GM19468 (cell line): ENCODE results near the gene TEX19.
"Not testable (repeated sequence)": the region's sequence is repeated elsewhere in the genome, so short reads cannot be mapped to it uniquely, and the experiment has no call there.

ENCODE experiments used
- ATAC-seq: cut with Tn5 transposase; IDR thresholded peaks from one replicate; pipeline ENCODE4 v1.9.1; 2021; ENCODE audit warnings: mild to moderate bottlenecking, moderate library complexity, moderate number of reproducible peaks; ENCODE audit not compliant: unreplicated experiment; ENCODE audit errors: extremely low read depth

Gene TEX19

GRCh38 chr17:82373072-82373452, 14.0 kb downstream of the TEX19 start:
- not testable (repeated sequence) for ATAC-seq

DNA sequence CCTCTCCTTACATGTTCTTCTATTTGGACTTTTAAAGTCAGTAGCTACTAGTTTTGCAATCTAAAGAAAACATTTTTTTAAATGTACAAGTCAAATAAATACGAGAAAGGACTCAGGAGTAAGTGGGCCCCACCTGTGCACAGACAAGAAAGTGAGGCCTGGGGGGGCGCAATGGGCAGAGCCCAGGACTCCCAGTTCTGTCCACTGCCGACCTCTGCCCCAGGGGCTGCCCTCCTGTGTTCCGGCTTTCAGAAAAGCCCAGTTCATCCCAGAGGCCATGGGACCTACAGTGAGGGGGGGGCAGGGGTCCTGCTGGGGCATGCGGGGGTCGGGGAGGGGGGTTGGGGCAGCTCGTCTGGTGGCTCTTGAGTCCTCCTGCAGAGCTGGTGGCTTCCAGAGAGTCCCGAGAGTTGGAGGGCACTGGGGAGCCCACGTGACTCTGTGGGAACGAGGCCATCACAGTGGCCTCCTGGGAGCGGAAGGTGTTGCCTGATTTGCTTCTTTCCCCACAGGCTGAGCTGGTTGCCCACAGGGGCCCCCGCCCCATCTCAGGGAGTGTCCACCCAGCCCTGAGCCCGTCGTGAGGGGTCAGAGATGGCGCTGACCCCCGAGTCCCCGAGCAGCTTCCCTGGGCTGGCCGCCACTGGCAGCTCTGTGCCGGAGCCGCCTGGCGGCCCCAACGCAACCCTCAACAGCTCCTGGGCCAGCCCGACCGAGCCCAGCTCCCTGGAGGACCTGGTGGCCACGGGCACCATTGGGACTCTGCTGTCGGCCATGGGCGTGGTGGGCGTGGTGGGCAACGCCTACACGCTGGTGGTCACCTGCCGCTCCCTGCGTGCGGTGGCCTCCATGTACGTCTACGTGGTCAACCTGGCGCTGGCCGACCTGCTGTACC, 14.9 kb downstream of the TEX19 start:
- no peak for ATAC-seq

DNA sequence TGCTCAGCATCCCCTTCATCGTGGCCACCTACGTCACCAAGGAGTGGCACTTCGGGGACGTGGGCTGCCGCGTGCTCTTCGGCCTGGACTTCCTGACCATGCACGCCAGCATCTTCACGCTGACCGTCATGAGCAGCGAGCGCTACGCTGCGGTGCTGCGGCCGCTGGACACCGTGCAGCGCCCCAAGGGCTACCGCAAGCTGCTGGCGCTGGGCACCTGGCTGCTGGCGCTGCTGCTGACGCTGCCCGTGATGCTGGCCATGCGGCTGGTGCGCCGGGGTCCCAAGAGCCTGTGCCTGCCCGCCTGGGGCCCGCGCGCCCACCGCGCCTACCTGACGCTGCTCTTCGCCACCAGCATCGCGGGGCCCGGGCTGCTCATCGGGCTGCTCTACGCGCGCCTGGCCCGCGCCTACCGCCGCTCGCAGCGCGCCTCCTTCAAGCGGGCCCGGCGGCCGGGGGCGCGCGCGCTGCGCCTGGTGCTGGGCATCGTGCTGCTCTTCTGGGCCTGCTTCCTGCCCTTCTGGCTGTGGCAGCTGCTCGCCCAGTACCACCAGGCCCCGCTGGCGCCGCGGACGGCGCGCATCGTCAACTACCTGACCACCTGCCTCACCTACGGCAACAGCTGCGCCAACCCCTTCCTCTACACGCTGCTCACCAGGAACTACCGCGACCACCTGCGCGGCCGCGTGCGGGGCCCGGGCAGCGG, 15.7 kb downstream of the TEX19 start:
- ATAC-seq: no peak

DNA sequence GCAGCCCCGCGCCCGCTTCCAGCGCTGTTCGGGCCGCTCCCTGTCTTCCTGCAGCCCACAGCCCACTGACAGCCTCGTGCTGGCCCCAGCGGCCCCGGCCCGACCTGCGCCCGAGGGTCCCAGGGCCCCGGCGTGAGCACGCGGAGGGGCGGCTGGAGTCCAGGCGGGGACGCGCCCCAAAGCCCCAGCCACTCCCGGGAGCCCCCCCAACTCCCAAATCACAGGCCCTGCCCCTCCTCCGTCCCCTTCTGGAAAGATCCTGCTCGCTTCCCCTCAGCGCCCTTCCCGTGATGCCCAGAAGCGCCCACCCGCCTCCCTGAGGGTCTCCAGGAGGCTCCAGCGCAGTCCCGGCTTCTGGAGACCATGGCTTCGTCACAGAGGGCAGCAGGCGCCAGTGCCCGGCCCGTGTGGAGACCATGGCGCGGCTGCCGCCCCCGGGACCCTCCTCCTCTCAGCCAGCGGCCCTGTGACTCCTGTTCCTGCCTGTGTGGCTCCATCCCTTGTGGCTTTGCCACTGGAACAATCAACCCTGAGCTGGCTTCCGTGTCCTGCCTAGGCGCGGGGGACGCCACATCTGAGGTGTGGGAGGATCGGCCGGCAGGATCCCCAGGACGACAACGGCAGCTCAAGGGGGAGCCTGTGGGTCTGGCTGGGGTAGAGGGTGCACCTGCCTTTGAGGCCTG, 16.5 kb downstream of the TEX19 start:
- ATAC-seq: no peak

- ATAC-seq: no peak
These were observed 17.1 kb downstream of the TEX19 start for GRCh38 chr17:82376042-82376730.

- ATAC-seq: not testable (repeated sequence)
These were observed 18.2 kb downstream of the TEX19 start for GRCh38 chr17:82377294-82377693.

DNA sequence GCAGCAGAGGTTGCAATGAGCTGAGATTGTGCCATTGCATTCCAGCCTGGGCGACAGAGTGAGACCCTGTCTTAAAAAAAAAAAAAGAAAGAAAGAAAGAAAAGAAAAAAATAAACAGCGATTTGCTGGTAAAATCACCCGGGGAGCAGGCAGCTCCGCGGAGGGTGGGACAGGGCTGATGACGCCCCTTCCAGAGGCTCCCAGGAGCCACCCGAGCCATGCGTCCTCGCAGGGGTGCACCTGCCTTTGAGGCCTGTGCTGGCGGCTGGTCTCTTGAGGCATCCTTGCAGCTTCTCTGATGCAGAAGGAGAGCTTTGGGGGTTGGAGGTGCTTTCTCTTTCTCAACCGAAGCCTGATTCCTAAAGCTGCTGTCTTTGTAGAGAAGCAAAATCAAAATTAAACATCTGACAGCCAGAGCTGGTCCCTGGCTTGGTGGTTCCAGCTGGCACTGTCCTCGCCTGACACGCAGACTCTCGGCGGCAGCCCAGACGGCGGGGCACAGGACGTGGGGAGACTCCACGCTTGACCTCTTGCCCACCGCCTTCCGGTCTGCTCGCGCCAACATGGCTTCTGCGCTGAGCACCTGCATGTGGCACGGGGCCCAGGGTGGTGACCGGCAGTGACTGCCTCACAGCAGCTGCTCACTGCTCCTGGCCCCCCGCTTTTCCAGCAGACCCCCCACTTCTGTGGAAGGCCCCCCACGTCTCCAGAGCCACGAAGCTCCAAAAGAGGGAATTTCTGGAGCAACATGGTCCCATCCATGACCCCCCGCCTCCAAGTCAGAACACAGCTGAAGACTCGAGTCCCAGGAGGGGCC, 19.1 kb downstream of the TEX19 start:
- no peak for ATAC-seq

DNA sequence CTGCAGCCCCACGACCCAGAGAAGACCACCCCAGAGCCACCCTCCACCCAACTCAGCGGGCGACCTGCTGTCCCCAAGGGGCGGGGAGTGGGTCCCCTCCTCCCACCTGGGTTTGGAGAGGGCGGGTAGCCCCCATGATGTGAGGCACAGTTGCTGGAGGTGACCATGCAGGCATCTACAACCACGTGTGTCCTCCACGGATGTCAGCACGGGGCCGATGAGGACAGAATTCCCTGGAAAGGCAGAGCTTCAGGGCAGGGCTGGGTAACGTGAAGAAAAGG, 19.6 kb downstream of the TEX19 start:
- ATAC-seq: no peak

- ATAC-seq: no peak
These were observed 22.0 kb downstream of the TEX19 start for GRCh38 chr17:82380860-82381702.

DNA sequence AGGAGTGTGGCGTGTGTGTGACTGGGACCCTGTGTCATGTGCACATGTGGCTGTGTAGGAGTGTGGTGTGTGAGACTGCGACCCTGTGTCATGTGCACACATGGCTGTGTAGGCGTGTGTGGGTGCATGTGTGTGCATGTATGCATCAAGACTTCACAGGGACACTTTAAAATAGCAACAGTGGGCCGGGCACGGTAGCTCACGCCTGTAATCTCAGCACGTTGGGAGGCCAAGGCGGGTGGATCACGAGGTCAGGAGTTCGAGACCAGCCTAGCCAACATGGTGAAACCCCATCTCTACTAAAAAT, 22.6 kb downstream of the TEX19 start:
- not testable (repeated sequence) for ATAC-seq

GRCh38 chr17:82382220-82382932, 23.3 kb downstream of the TEX19 start:
- not testable (repeated sequence) for ATAC-seq

- no peak for ATAC-seq
These were observed 23.8 kb downstream of the TEX19 start for GRCh38 chr17:82382933-82383255.

- no peak for ATAC-seq
These were observed 24.4 kb downstream of the TEX19 start for GRCh38 chr17:82383411-82383810.

- no peak for ATAC-seq
These were observed 25.1 kb downstream of the TEX19 start for GRCh38 chr17:82384051-82384729.

DNA sequence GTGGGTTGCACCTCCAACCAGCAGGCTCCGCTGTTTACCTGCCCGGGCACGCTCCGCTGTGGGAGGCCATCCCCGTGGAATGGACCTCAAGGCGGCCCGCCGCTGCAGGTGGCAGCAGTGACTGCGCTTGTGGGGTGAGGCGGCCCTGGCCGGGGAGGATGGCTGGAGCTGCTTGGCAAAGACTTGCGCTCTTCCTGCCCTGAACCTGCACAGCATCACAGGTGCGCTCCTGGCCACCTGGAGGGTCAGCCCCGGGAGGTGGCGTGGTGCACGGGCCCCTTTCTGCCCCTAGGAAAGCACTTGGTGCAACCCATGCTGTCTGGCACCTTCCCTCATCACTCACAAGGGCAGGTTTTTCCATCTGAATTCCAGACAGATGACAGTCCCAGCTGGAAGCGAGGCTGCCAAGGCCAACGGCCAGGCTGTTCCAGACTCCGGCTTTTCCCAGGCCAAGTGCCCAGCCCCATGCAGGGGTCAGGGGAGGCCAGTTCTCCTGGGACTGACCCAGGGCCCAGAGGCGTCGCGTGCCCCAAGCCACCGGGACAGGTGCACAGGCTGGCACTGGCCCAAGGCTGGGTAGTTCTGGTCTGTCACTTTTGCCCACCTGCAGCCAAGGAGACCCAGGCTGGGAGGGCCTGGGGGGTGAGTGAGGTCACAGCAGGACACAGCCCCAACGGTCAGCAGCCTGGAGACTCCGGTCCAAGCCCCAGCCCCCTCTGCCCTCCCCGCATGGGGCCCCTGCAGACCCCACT, 25.9 kb downstream of the TEX19 start:
- no peak for ATAC-seq

GRCh38 chr17:82385559-82386254, 26.7 kb downstream of the TEX19 start:
- no peak for ATAC-seq
